Adrenal gland (tissue), 5 donors: ENCODE results near the gene ASTN1.

Experiments
- POLR2A ChIP-seq, 2 donors: fragments of 450-650 bp; IDR thresholded peaks; one replicate each; pipeline ENCODE4 v1.6.1; 2017; ENCODE audit warnings: antibody characterized with exemption in 2 of 2, mild to moderate bottlenecking in 2 of 2, moderate library complexity in 1 of 2
- TF ChIP-seq, protein P1 (sequence below), 6 experiments: fragments of 450-650 bp in 4 of 6; fragments of 200-600 bp in 2 of 6; sonication (generic) in 1 of 6; IDR thresholded peaks; 1 replicate in 5 of 6; 2 replicates in 1 of 6; pipeline versions ENCODE4 v1.5.1 to v1.8.0; 2016 to 2021; ENCODE audit warnings: antibody characterized with exemption in 6 of 6, mild to moderate bottlenecking in 2 of 6, moderate library complexity in 1 of 6
- donor health status: DM: no; HTN: no; CAD: no.

DNA sequence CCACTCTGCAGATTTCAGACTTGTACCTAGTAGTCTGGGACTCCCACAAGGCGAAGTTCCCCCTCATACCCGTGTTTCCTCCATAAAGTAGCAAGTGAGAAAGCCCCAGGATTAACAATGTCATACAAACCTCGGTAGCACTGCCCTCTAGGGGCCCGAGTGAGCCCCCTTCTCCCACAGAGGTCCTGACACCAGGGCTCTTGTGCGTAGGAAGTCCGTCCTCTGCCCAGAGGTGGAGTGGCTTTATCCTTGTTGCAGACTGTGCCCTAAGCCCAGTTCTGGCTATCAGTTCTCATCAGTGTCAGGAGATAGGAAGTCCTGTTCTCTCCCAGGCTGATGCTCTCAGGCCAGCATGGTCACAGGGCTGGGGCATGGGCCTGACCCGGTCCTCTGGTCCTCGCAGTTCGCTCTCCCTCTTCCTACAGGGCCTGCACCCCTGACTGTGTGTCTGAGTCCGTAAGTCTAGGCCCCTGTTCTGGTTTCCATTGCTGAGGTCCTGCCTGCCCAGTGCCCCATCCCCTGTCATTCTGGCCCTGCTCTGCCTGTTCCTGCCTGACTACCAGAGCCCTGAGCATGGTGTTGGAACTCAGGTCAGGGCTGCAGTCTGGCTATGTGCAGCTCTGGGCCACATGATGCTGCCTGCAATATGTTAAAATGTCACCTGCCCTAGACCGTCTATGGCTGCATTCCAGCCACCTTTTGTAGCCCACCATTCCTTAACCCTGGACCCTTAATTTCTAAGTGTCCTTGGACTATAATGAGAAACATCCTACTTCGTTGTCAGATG is 285.6 kb downstream of the ASTN1 start:
- TF ChIP-seq, protein P1, sequence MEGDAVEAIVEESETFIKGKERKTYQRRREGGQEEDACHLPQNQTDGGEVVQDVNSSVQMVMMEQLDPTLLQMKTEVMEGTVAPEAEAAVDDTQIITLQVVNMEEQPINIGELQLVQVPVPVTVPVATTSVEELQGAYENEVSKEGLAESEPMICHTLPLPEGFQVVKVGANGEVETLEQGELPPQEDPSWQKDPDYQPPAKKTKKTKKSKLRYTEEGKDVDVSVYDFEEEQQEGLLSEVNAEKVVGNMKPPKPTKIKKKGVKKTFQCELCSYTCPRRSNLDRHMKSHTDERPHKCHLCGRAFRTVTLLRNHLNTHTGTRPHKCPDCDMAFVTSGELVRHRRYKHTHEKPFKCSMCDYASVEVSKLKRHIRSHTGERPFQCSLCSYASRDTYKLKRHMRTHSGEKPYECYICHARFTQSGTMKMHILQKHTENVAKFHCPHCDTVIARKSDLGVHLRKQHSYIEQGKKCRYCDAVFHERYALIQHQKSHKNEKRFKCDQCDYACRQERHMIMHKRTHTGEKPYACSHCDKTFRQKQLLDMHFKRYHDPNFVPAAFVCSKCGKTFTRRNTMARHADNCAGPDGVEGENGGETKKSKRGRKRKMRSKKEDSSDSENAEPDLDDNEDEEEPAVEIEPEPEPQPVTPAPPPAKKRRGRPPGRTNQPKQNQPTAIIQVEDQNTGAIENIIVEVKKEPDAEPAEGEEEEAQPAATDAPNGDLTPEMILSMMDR (IDR thresholded peaks at IDR 0.05) = no peak
- no peak for TF ChIP-seq POLR2A (IDR thresholded peaks at IDR 0.05)
